ENCODE data around the gene CXCR4. TPM values are rescaled to one million over a fixed set of nuclear protein-coding genes. Genes with fewer than 3 reads are reported as not detected.

Gene CXCR4
- total and polyA plus RNA-seq, 2 experiments from 2014 or later: 0.16 TPM; not detected in 1

- 3 to 13% methylated on average over 2 of the region's 2 CpGs for WGBS, 2 experiments (ENCODE audit: low coverage in 1 of 2, low lambda C conversion rate in 2 of 2, missing lambda C conversion rate in 2 of 2)
- H3K4me3 ChIP-seq: no peak overlapping the region
- no peaks in the 10 kb centered on the region for H3K9me2 ChIP-seq (ENCODE audit: insufficient read depth)
- no peaks in the 10 kb centered on the region for H3F3A ChIP-seq (ENCODE audit: insufficient read depth)
- peaks cover 51% of the 10 kb centered on the region for H3K27me3 ChIP-seq (replicated peaks; ENCODE audit: insufficient read depth)
- in situ Hi-C loops (cut with MboI): no loop called here
- no peak overlapping the region for H2AFZ ChIP-seq
- H4K20me1 ChIP-seq (ENCODE audit: insufficient read depth): no peaks in the 10 kb centered on the region
- no peak overlapping the region for H3K27ac ChIP-seq
- no peak overlapping the region for H3K9ac ChIP-seq
- no peak for DNase-seq
- H3K36me3 ChIP-seq (ENCODE audit: low read depth): no peaks in the 10 kb centered on the region
- no peaks in the 10 kb centered on the region for H3K9me3 ChIP-seq (ENCODE audit: low read depth)
- H3K4me1 ChIP-seq (ENCODE audit: insufficient read depth): no peaks in the 10 kb centered on the region
- H3K4me2 ChIP-seq (ENCODE audit: unreplicated experiment): no peak overlapping the region
- H3K79me2 ChIP-seq (ENCODE audit: insufficient read depth): no peaks in the 10 kb centered on the region
- TF ChIP-seq EZH2 (IDR thresholded peaks at IDR 0.05; ENCODE audit: insufficient read depth, poor library complexity, severe bottlenecking) (no peak), EZH2phosphoT487 (IDR thresholded peaks at IDR 0.05; ENCODE audit: insufficient read depth, low read depth) (no peak)
Measured at GRCh38 chr2:136124805-136125204, 6.9 kb upstream of the CXCR4 start.

GRCh38 chr2:136122661-136123060, 4.7 kb upstream of the CXCR4 start:
- no peaks in the 10 kb centered on the region for H3K9me3 ChIP-seq (ENCODE audit: low read depth)
- H3K36me3 ChIP-seq (ENCODE audit: low read depth): no peaks in the 10 kb centered on the region
- H3K4me1 ChIP-seq (ENCODE audit: insufficient read depth): no peaks in the 10 kb centered on the region
- H3K4me2 ChIP-seq (ENCODE audit: unreplicated experiment): no peak overlapping the region
- no peak for DNase-seq
- 19 to 28% methylated on average over 3 of the region's 3 CpGs for WGBS, 2 experiments (ENCODE audit: low coverage in 1 of 2, low lambda C conversion rate in 2 of 2, missing lambda C conversion rate in 2 of 2)
- H3F3A ChIP-seq (ENCODE audit: insufficient read depth): no peaks in the 10 kb centered on the region
- H4K20me1 ChIP-seq (ENCODE audit: insufficient read depth): no peaks in the 10 kb centered on the region
- H3K9me2 ChIP-seq (ENCODE audit: insufficient read depth): no peaks in the 10 kb centered on the region
- no peak overlapping the region for H3K27ac ChIP-seq
- no peak overlapping the region for H2AFZ ChIP-seq
- no peak overlapping the region for H3K9ac ChIP-seq
- TF ChIP-seq EZH2 (IDR thresholded peaks at IDR 0.05; ENCODE audit: insufficient read depth, poor library complexity, severe bottlenecking) (no peak), EZH2phosphoT487 (IDR thresholded peaks at IDR 0.05; ENCODE audit: insufficient read depth, low read depth) (no peak)
- no peak overlapping the region for H3K4me3 ChIP-seq
- H3K27me3 ChIP-seq (replicated peaks; ENCODE audit: insufficient read depth): peaks cover 70% of the 10 kb centered on the region
- in situ Hi-C loops (cut with MboI): no loop called here
- H3K79me2 ChIP-seq (ENCODE audit: insufficient read depth): no peaks in the 10 kb centered on the region

- 31 to 34% methylated on average over 3 of the region's 3 CpGs for WGBS, 2 experiments (ENCODE audit: low coverage in 1 of 2, low lambda C conversion rate in 2 of 2, missing lambda C conversion rate in 2 of 2)
- no peaks in the 10 kb centered on the region for H4K20me1 ChIP-seq (ENCODE audit: insufficient read depth)
- DNase-seq: no peak
- no peaks in the 10 kb centered on the region for H3K36me3 ChIP-seq (ENCODE audit: low read depth)
- no peak for TF ChIP-seq EZH2 (IDR thresholded peaks at IDR 0.05; ENCODE audit: insufficient read depth, poor library complexity, severe bottlenecking)
- no peak for TF ChIP-seq EZH2phosphoT487 (IDR thresholded peaks at IDR 0.05; ENCODE audit: insufficient read depth, low read depth)
- H3K4me1 ChIP-seq (ENCODE audit: insufficient read depth): no peaks in the 10 kb centered on the region
- no peaks in the 10 kb centered on the region for H3K9me3 ChIP-seq (ENCODE audit: low read depth)
- no peak overlapping the region for H3K9ac ChIP-seq
- H3K9me2 ChIP-seq (ENCODE audit: insufficient read depth): no peaks in the 10 kb centered on the region
- in situ Hi-C loops (cut with MboI): no loop called here
- H3K79me2 ChIP-seq (ENCODE audit: insufficient read depth): no peaks in the 10 kb centered on the region
- no peak overlapping the region for H3K4me2 ChIP-seq (ENCODE audit: unreplicated experiment)
- no peaks in the 10 kb centered on the region for H3F3A ChIP-seq (ENCODE audit: insufficient read depth)
- no peak overlapping the region for H3K4me3 ChIP-seq
- peaks cover 74% of the 10 kb centered on the region for H3K27me3 ChIP-seq (replicated peaks; ENCODE audit: insufficient read depth)
- no peak overlapping the region for H2AFZ ChIP-seq
- no peak overlapping the region for H3K27ac ChIP-seq
Measured at GRCh38 chr2:136121204-136121910, 3.4 kb upstream of the CXCR4 start.

- no peaks in the 10 kb centered on the region for H3K79me2 ChIP-seq (ENCODE audit: insufficient read depth)
- no peaks in the 10 kb centered on the region for H3K4me1 ChIP-seq (ENCODE audit: insufficient read depth)
- no peaks in the 10 kb centered on the region for H3K9me2 ChIP-seq (ENCODE audit: insufficient read depth)
- H3K4me2 ChIP-seq (ENCODE audit: unreplicated experiment): no peak overlapping the region
- H3K9ac ChIP-seq: no peak overlapping the region
- no peaks in the 10 kb centered on the region for H3K9me3 ChIP-seq (ENCODE audit: low read depth)
- peak; percentile 87 for TF ChIP-seq EZH2 (IDR thresholded peaks at IDR 0.05; ENCODE audit: insufficient read depth, poor library complexity, severe bottlenecking)
- 0 out of 2 replicates have a peak, but pooled peaks have one; percentile 23 for TF ChIP-seq EZH2phosphoT487 (IDR thresholded peaks at IDR 0.05; ENCODE audit: insufficient read depth, low read depth)
- H3K36me3 ChIP-seq (ENCODE audit: low read depth): no peaks in the 10 kb centered on the region
- peaks cover 80% of the 10 kb centered on the region for H3K27me3 ChIP-seq (replicated peaks; ENCODE audit: insufficient read depth)
- H3F3A ChIP-seq (ENCODE audit: insufficient read depth): no peaks in the 10 kb centered on the region
- H2AFZ ChIP-seq: no peak overlapping the region
- no peak for DNase-seq
- H3K27ac ChIP-seq: no peak overlapping the region
- in situ Hi-C loops (cut with MboI): no loop called here
- no peaks in the 10 kb centered on the region for H4K20me1 ChIP-seq (ENCODE audit: insufficient read depth)
- H3K4me3 ChIP-seq: no peak overlapping the region
- WGBS, 2 experiments (ENCODE audit: low coverage in 1 of 2, low lambda C conversion rate in 2 of 2, missing lambda C conversion rate in 2 of 2): 29 to 31% methylated on average over 16 of the region's 16 CpGs
Measured at GRCh38 chr2:136119717-136120675, 2.0 kb upstream of the CXCR4 start.
